Astrocyte of the hippocampus (primary cell): ENCODE data around the gene HSF2BP.
"Not testable (repeated sequence)": the region's sequence is repeated elsewhere in the genome, so short reads cannot be mapped to it uniquely, and the experiment has no call there.

Experiments
- DNase-seq: peaks from one replicate; pipeline ENCODE4 v3.0.0; 2011; ENCODE audit warnings: low read depth, low spot score

The HSF2BP gene

DNA sequence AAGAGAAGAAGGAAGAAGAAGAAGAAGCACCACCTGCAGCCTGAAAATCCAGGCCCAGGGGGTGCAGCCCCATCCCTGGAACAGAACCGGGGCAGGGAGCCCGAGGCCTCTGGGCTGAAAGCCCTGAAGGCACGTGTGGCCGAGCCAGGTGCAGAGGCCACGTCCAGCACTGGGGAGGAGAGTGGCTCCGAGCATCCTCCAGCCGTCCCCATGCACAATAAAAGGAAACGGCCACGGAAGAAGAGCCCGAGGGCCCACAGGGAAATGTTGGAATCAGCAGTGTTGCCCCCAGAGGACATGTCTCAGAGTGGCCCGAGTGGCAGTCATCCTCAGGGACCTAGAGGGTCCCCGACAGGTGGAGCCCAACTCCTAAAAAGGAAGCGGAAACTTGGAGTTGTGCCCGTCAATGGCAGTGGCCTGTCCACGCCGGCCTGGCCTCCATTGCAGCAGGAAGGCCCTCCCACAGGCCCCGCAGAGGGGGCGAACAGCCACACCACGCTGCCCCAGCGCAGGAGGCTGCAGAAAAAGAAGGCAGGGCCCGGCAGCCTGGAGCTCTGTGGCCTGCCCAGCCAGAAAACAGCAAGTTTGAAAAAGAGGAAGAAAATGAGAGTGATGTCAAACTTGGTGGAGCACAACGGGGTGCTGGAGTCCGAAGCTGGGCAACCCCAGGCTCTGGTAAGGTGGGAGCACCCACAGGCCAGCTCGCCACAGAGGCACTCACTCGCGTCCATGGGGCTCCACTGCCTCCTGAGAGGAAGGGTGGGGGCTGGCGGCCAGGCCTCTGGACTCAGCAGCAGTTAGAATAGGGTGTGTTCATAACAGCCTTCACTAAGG is 28.5 kb upstream of the HSF2BP start:
- no peak for DNase-seq

DNA sequence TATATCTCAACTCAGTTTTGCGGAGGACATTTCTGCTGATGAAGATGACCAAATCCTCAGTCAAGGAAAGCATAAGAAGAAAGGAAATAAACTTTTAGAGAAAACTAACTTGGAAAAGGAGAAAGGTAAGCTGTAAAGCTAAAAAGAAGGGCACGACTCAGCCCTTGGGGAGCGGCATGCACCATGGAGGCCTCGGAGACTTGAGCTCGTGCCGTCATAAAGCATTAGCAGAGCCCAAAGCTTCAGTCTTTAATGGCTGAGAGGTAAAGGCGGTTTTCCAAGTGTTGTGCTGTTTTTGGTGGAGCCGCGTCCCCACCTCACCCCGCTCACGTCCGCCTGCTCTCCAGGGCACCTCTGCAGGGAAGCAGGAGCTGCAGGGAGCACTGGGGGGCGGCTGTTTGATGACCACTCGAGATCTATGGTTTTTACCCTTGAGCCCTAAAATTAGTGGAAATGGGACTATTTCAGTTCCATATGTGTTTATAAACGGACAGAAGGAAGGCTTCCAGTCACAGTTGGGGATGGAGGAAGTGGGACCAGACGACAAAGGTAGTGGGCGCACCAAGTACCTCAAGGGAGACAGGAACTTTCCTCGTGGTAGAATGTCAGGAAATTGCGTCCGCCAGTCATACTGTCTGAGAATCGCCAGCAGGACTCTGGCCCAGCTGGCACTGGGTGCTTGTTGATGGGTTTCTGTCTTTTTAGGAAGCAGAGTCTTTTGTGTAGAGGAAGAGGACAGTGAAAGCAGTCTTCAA is 27.7 kb upstream of the HSF2BP start:
- DNase-seq: no peak

DNA sequence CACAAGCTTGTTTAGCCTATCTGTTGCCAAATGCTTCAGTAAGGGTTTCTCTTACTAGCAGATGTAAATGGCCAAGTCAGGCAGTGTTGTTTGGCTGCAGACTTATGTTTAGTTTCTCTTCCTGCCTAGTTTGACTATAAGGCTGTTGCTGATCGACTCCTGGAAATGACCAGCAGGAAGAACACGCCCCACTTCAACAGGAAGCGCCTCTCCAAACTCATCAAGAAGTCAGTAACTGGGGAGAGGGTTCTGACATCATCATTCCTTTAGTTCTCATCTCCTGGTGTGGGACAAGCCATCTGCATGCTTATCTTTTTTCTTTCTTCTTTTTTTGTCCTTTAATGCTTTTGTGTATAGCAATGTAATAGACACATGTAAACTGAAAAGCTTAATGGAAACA is 25.1 kb upstream of the HSF2BP start:
- no peak for DNase-seq

DNA sequence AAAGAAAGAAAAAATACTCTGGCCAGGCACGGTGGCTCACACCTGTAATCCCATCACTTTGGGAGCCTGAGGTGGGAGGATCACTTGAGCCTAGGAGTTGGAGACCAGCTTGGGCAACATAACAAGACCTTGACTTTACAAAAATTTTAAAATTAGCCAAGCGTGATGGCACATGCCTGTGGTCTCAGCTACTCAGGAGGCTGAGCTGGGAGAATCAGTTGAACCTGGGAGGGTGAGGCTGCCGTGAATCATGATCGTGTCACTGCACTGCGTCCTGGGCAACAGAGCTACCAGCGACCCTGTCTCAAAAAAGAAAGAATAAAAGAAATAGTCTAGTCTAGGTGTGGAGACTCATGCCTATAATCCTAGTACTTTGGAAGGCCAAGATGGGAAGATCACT is 22.4 kb upstream of the HSF2BP start:
- no peak for DNase-seq

DNA sequence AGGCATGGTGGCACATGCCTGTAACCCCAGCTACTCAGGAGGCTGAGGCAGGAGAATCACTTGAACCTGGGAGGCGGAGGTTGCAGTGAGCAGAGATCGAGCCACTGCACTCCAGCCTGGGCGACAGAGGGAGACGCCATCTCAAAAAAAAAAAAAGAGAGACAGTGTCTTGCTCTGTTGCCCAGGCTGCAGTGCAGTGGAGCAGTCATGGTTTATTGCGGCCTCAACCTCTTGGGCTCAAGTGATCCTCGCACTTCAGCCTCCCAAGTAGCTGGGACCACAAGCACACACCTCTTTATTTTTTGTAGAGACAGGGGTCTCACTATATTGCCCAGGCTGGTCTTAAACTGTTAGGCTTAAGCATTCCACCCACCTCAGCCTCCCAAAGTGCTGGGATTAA is 21.1 kb upstream of the HSF2BP start:
- not testable (repeated sequence) for DNase-seq

DNA sequence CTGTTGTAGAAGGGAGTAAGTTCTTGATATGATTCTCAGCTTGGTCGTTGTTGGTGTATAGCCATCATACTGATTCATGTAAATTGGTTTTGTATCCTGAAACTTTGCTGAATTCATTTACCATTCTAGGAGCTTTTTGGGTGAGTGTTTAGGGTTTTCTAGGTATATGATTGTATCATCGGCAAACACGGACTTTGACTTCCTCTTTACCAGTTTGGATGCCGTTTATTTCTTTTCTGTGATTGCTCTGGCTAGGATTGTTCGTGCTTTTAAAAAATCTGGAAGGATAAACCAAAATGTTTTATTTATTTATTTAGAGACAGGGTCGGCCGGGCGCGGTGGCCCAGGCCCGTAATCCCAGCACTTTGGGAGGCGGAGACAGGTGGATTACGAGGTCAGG is 20.7 kb upstream of the HSF2BP start:
- no peak for DNase-seq

DNA sequence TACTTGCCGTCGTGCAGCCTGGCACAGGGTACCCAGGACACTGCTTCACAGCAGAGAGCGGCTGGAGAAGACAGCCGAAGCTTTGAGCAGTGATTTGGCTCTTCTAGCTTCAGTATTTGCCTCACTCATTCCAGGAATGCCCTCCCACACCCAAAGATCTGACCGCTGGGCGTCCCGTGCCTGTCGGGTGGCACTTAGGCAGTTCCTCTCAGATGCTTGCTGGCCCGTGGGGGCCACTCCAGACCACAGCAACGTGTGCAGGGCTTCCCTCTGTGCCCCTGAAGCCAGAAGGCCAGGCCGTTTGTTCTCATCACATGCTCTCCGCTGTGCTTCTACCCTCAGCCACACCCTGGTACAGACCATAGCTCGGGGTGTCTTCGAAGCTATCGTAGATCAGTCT is 17.1 kb upstream of the HSF2BP start:
- no peak for DNase-seq

DNA sequence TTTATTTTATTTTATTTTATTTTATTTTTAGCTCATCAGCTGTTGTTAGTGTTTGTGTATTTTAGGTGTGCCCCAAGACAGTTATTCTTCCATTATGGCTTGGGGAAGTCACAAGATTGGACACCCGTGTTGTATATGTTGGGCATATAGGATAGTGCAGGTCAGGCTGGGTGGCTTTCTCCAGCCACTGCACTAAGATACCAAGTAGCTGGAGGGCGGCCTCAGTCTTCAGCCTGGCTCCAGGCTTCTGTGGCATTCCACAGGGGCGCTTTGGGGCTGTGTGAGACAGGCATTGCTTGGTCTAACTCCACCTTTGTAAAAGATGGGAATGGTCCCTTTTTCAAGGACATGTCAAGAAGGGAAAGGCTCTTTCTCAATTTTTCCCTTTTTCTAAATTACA is 16.6 kb upstream of the HSF2BP start:
- no peak for DNase-seq

DNA sequence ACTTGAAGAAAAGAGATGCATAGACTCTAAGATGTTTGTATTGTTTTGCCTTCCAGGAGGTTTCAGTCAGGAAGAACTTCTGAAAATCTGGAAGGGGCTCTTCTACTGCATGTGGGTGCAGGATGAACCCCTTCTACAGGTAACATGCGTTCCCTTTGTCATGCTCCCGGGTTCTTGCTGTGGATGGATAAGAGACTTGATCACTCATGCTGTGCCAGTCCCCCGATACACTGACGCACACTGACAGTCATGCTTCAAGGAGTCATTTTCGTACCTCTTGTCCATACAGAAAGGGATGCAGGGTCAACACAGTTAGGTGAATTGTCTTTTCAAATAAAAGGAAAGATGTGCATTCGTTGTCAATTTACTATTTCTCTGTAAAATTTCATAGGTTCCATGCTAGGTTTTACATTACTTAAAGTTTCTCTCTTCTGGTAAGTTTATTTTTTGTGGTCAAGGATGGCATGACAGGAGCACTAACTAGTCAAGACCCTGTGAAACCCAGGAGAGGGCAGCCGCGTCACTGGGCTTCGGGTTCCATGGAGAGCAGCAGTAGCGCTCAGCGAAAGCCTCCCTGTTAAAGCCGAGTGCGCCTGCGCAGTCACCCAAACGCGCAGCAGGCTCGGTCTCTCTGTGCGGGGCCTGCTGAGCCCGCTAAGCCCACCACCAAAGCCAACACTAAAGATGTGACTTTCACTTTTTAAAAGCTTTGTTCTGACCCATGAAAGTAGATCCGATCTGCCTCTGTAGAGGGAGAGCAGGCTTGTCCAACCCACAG is 10.7 kb upstream of the HSF2BP start:
- DNase-seq: no peak

DNA sequence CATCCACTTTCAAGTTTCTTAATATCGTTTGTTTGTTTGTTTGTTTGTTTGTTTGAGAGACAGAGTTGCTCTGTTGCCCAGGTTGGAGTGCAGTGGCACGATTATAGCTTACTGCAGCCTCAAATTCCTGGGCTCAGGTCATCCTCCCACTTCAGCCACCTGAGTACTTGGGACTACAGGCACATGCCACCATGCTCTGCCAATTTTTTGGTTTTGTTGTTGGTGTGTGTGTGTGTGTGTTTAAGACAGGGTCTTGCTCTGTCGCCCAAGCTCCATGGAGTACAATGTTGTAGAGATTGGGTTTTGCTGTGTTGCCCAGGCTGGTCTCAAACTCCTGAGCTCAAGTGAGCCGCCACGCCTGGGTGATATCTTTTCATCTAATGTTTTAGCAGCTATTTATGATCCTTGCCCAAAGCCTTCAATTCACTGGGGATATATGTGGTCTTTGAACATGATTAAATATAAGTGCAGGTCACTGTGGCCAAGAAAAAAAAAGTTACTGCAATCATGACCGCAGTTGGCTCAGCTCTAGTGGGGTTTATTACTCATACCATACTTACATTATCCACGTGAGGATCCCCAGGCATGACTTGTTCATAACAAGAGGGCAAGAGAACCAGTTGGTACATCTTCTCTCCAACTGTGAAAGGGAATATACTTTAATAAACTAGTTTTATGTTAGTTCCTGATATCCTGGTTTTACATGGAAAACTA is 8.1 kb upstream of the HSF2BP start:
- peak; percentile 27 for DNase-seq

DNA sequence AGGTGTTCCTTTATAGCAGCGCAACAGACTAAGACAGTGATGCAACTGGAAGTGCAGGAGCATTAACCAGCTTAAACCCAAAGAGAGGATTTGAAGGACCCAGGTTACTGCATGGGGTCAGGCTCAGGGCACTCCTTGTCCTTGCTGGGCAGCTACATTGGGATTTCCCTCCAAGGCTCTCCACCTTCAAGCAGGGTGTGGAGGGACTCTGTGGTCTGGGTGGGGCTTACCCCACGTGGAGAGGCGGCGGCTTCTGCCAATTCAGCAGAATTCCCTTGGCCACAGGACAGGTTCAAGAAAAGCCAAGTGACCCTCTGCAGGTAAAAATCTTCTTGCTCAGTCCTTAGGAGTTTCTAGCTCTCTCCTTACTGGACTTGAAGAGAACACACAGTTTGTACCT is 6.6 kb upstream of the HSF2BP start:
- DNase-seq: no peak

DNA sequence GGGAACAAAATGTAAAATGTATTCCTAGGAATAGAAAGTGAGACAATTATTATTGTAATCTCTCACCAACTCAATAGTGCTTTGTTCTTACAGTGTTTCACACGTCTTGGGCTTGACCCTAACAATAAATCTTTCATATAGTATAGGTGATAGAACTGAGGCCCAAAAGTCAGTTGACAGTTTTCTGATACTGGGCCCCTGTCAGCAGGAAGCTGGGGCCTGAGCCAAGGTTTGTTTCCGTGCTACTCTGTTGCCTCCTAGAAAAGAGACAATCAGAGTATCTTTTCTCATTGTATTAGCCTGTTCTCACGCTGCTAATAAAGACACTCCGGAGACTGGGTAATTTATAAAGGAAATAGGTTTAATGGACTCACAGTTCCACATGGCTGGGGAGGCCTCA is 5.1 kb upstream of the HSF2BP start:
- DNase-seq: no peak

DNA sequence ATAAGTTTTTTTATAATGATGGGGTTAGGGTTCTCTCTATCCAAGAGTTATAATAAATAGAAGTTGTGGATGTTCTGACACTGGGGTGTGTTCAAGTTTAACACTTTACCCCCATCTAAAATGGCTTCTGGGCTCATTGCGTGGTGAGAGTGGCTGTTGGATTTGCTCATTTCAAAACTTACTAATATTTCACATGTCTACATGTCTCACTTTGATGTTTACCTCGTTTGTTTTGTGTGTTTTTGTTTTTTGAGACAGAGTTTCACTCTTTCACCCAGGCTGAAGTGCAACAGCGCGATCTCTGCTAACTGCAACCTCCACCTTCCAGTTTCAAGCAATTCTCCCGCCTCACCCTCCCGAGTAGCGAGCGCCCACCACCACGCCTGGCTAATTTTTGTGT is 3.7 kb upstream of the HSF2BP start:
- DNase-seq: no peak

DNA sequence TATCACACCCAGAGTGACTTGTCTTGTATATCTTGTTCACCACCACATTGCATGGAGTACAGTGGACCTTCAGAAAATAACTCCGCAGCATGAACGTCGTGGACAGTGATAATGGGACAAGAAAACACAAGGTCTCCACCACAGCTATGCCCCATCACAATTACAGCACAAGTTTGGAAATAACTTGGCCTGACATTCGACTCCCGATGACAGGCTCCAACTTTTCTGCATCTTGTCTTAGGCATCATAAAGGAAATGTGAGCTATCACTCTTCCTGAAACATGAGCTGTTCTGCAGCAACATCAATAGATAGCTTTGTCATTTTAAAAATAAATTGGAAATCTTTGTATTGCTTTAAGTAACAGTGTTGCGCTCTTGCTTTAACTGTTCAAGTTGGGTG is 3.0 kb upstream of the HSF2BP start:
- DNase-seq: no peak

DNA sequence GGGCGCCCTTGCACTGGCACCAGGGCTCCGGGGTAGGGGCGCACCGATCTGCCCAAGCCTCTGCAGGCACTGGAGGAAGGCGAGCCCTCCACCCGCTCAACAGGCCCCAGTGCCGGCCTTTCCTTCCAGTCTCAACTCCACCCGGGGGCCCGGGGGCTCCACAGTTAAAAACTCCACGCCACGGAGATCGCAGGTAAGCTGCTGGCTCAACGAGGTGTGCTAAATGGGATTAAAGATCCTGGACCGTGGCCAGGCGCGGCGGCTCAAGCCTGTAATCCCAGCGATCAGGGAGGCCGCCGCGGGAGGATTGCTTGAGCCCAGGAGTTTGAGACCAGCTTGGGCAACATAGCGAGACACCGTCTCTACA is 536 bp downstream of the HSF2BP start:
- DNase-seq: no peak

DNA sequence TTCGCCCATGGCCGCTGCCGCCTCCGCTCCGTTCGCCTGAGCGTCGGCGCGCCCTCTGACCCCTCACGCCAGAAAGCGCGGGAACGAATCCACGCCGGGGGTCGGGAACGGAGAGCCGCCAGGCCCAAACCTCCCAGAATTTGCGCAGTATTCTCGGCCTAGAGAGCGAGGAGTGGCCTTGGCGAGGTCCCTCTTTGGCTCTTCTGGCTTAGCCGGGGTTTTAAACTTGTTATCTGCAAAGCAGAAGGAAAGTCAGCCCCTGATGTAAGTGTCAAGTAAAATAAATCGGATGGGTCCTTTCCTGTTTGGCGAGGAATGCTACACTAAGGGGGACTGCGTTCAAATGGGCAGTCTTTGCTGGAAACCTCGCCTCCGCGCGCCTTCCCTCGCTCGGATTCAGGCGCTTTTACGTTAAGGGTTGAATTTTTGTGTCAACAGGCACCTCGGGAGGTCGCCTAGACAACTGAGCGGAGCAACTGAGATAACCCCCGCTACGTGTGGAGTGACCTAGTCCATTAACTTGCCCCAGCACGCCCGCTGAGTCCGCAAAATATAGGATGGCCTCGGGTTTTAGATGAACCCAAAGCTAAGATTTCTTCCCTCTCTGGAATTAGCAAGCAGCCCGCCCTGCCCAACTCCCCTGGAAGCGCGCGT is 1.1 kb downstream of the HSF2BP start:
- no peak for DNase-seq

DNA sequence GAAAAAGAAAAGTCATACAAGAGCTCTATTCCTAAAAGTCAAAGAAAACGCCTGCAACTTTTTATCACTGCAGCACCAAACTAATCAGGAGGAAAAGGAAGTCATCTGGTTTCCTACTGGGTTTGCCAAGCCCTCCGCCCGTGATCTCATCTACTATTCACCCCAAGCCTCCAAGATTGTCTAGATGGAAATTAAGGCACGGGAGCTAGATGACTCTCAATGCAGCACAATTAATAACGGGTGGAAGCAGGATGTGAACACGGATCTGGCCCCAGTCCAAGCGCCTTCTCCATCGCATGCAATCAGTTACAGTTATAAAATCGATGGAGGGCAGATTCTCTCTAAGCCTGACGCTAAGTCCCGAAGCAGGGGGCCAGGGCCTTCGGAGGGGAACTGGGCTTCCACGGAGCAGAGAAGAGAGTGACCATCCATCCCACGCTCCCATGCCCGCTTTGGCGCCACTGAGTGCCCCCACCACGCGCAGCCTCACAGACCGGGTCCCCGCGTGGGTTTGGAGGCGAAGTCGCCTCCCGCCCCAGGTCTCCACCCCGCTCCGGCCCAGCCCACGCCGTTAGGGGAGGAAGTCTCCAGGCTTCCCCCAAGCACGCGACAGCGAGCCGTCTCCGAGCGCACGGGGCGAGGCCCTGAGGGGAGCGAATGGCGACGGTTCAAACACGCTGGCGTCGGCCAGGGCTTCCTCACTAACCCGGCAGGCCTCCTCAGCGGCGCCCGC is 1.8 kb downstream of the HSF2BP start:
- DNase-seq: no peak

DNA sequence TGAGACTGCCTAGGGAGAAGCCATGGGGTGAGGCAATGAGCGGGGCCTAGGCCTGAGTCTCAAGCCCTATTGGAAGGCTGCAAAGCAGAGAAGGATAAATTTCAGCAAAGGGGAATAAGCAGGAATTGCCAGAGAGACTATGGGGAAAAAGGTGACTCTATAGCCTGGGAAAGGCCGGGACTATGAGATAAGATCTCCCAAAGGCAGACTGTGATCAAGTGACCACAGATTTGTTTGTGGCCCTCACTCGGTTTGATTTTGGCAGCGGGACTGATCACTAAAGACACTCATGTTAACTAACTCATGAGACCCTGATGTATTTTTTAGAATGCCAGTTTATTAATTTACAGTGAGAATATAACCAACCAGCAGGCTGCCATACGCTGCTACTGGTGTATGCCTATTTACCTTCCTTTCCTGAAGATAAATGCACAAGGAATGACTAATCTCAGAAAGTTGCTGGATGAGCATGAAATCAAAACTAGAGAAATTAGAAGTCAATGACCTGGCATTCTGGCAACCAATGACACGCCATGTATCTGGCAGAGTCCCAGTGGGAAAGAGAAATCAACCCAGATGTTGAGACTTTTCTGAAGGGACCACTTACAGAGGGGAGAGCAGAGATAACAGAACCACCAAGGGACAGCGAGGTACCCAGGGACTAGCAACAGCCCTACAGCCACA is 4.3 kb downstream of the HSF2BP start:
- peak; percentile 7 for DNase-seq

DNA sequence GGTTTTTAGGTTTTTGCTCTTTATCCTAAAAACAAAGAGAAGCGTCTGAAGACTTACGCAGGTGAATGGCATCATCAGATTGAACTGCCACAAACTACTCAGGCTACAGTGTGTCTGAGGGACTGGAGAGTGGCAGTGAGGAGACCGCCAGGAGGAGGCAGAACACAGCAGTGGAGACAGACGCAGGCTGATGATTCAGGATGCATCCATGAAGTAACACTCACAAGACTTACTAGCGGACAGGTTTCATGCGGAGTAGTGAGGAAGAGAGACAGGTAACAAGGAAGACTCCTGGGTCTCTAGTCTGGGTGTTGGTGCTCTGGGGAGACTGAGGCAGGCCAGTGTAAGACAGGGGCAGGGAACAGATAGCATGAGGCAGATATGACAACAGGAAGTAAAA is 5.7 kb downstream of the HSF2BP start:
- DNase-seq: no peak

DNA sequence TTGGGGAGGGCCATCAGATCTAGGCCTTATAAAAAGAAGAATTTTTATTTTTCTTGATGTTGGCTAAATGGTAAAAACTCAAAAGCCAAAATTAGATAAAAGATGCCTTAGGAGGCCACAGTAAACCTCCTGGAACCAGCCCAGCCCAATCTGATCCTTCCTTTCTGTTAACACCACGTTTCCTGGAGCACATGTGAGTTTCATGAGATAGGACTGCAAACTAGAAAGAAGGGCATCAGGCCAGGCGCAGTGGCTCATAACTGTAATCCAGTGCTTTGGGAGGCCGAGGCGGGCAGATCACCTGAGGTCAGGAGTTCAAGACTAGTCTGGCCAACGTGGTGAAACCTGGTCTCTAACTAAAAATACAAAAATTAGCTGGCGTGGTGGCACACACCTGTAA is 6.7 kb downstream of the HSF2BP start:
- DNase-seq: no peak
